HG02623 (cell line): ENCODE data around the gene FHOD3.
"Not testable (repeated sequence)": the region's sequence is repeated elsewhere in the genome, so short reads cannot be mapped to it uniquely, and the experiment has no call there.

Experiments used
- ATAC-seq: cut with Tn5 transposase; IDR thresholded peaks from one replicate; pipeline ENCODE4 v1.9.1; 2021; ENCODE audit warnings: moderate library complexity; ENCODE audit not compliant: unreplicated experiment

The FHOD3 gene

GRCh38 chr18:36441426-36442240, 144.1 kb downstream of the FHOD3 start:
- no peak for ATAC-seq

- ATAC-seq, result no peak
These were observed 145.2 kb downstream of the FHOD3 start for GRCh38 chr18:36442717-36443116.

- ATAC-seq, result no peak
These were observed 148.5 kb downstream of the FHOD3 start for GRCh38 chr18:36446059-36446458.

- no peak for ATAC-seq
These were observed 151.1 kb downstream of the FHOD3 start for GRCh38 chr18:36448384-36449290.

GRCh38 chr18:36449451-36449850, 151.9 kb downstream of the FHOD3 start:
- no peak for ATAC-seq

- ATAC-seq, result no peak
These were observed 152.8 kb downstream of the FHOD3 start for GRCh38 chr18:36450264-36450663.

- no peak for ATAC-seq
These were observed 154.1 kb downstream of the FHOD3 start for GRCh38 chr18:36451454-36452251.

- no peak for ATAC-seq
These were observed 156.7 kb downstream of the FHOD3 start for GRCh38 chr18:36454245-36454644.

GRCh38 chr18:36454848-36455458, 157.4 kb downstream of the FHOD3 start:
- no peak for ATAC-seq

GRCh38 chr18:36455931-36456330, 158.4 kb downstream of the FHOD3 start:
- no peak for ATAC-seq

- ATAC-seq, result no peak
These were observed 159.1 kb downstream of the FHOD3 start for GRCh38 chr18:36456622-36457021.

GRCh38 chr18:36457683-36458082, 160.2 kb downstream of the FHOD3 start:
- no peak for ATAC-seq

- ATAC-seq, result no peak
These were observed 160.8 kb downstream of the FHOD3 start for GRCh38 chr18:36458306-36458705.

- ATAC-seq, result no peak
These were observed 161.7 kb downstream of the FHOD3 start for GRCh38 chr18:36459203-36459602.

- ATAC-seq, result no peak
These were observed 162.3 kb downstream of the FHOD3 start for GRCh38 chr18:36459786-36460185.

- ATAC-seq, result no peak
These were observed 162.9 kb downstream of the FHOD3 start for GRCh38 chr18:36460324-36460850.

GRCh38 chr18:36460854-36461253, 163.3 kb downstream of the FHOD3 start:
- no peak for ATAC-seq

- no peak for ATAC-seq
These were observed 164.1 kb downstream of the FHOD3 start for GRCh38 chr18:36461551-36461987.

GRCh38 chr18:36463516-36463915, 166.0 kb downstream of the FHOD3 start:
- ATAC-seq, result not testable (repeated sequence)

- ATAC-seq, result no peak
These were observed 166.7 kb downstream of the FHOD3 start for GRCh38 chr18:36464126-36464651.
